PFSK-1 (cell line): Measurements from ENCODE around the gene GRIP1.

ENCODE experiments used
- FOXP2 ChIP-seq: optimal IDR thresholded peaks from 2 replicates; pipeline ENCODE3; 2011; ENCODE audit warnings: borderline replicate concordance, control low read depth, inconsistent platforms; ENCODE audit not compliant: insufficient read depth; ENCODE audit errors: extremely low read length, extremely low read depth
- POLR2AphosphoS5 ChIP-seq: IDR thresholded peaks from 2 replicates; pipeline ENCODE4 v1.6.1; 2012; ENCODE audit warnings: low read depth, mild to moderate bottlenecking, control low read depth, low read length, moderate library complexity
- REST ChIP-seq, 2 experiments: IDR thresholded peaks; 2 replicates each; pipeline versions ENCODE4 v1.6.1 to v1.8.0; 2011 to 2012; ENCODE audit warnings: low read depth in 2 of 2, low read length in 2 of 2, control low read depth in 1 of 2, inconsistent platforms in 1 of 2, mild to moderate bottlenecking in 1 of 2, moderate library complexity in 1 of 2; ENCODE audit not compliant: insufficient read depth in 1 of 2
- SIN3A ChIP-seq: IDR thresholded peaks from 2 replicates; pipeline ENCODE4 v1.6.1; 2012; ENCODE audit warnings: mild to moderate bottlenecking, low read length, moderate library complexity, borderline replicate concordance; ENCODE audit not compliant: insufficient read depth
- TAF1 ChIP-seq: IDR thresholded peaks from 2 replicates; pipeline ENCODE4 v1.6.1; 2012; ENCODE audit warnings: low read length, control low read depth, borderline replicate concordance; ENCODE audit not compliant: insufficient read depth

GRCh38 chr12:66351301-66351700, 327.6 kb downstream of the GRIP1 start:
- TF ChIP-seq TAF1 (no peak), POLR2AphosphoS5 (no peak), SIN3A (no peak), REST (IDR thresholded peaks at IDR 0.05; ENCODE audit: insufficient read depth in 1 of 2, low read depth in 2 of 2, low read length in 2 of 2) (no peak), FOXP2 (no peak)
